Endothelial cell of umbilical vein (primary cell): Measurements from ENCODE around the gene TREML2. TPM values are rescaled to one million over a fixed set of nuclear protein-coding genes. Genes with fewer than 3 reads are reported as not detected.

ENCODE experiments used
- BruUV-seq: library from RNA; stranded (reverse); fragments of 400-500 nt; replicated peaks from 2 replicates; lab custom pipeline; 2021; lab: Mats Ljungman, UMichigan
- CTCF ChIA-PET: fragments of 300-600, 350-600 bp; sonication (Branson Sonifier 250); formaldehyde crosslinking; loops from one replicate; lab custom pipeline; 2021; ENCODE audit warnings: antibody characterized with exemption, inconsistent platforms; lab: Charles Lee
- POLR2A ChIA-PET: fragments of 300-600, 350-600 bp; sonication (Branson Sonifier 250); formaldehyde crosslinking; loops from one replicate; lab custom pipeline; 2021; ENCODE audit warnings: antibody characterized with exemption, inconsistent platforms; lab: Charles Lee
- DNase-seq: peaks from one replicate; pipeline ENCODE4 v3.0.0-alpha.2; 2011; ENCODE audit warnings: low read depth, low spot score
- FAIRE-seq: peaks from 2 replicates; lab custom pipeline; 2011; peaks lifted over from hg19 to GRCh38; lab: Jason Lieb, UNC
- H2AFZ ChIP-seq: 2 replicates; pipeline ENCODE4 v1.6.0; 2012; ENCODE audit warnings: low read depth, low read length, control low read depth, inconsistent platforms
- H3K27ac ChIP-seq: 2 replicates; pipeline ENCODE4 v1.5.1; 2011; ENCODE audit warnings: low read depth, mild to moderate bottlenecking, control low read depth, low read length, moderate library complexity; ENCODE audit not compliant: insufficient read depth
- H3K27me3 ChIP-seq, 2 experiments: 2 replicates each; pipeline versions ENCODE4 v1.6.0 to v1.6.1; 2011; ENCODE audit warnings: low read length in 2 of 2, mixed read lengths in 1 of 2; ENCODE audit not compliant: control insufficient read depth in 2 of 2, insufficient read depth in 2 of 2
- H3K36me3 ChIP-seq, 2 experiments: 2 replicates in 1 of 2; 3 replicates in 1 of 2; pipeline ENCODE4 v1.5.1; 2011; ENCODE audit warnings: low read length in 2 of 2, mild to moderate bottlenecking in 1 of 2, moderate library complexity in 1 of 2; ENCODE audit not compliant: control insufficient read depth in 2 of 2, insufficient read depth in 2 of 2; ENCODE audit errors: extremely low read depth in 1 of 2
- H3K4me1 ChIP-seq: 3 replicates; pipeline ENCODE4 v1.5.1; 2011; ENCODE audit warnings: mild to moderate bottlenecking, low read length; ENCODE audit not compliant: control insufficient read depth, insufficient read depth; ENCODE audit errors: extremely low read depth
- H3K4me2 ChIP-seq: 2 replicates; pipeline ENCODE4 v1.6.1; 2011; ENCODE audit warnings: low read length, control low read depth, mixed read lengths; ENCODE audit not compliant: insufficient read depth
- H3K4me3 ChIP-seq, 3 experiments: fragments of 200-600 bp in 1 of 3; sonication (generic), shearing (Covaris generic) in 1 of 3; replicated peaks in 1 of 3; 2 replicates each; pipeline ENCODE4 v1.5.1; 2011 to 2016; ENCODE audit warnings: control low read depth in 3 of 3, low read length in 3 of 3, mild to moderate bottlenecking in 2 of 3, inconsistent platforms in 1 of 3, low read depth in 1 of 3, moderate library complexity in 1 of 3; ENCODE audit not compliant: insufficient read depth in 1 of 3
- H3K79me2 ChIP-seq: 2 replicates; pipeline ENCODE4 v1.6.0; 2012; ENCODE audit warnings: low read length, inconsistent platforms; ENCODE audit not compliant: control insufficient read depth, insufficient read depth
- H3K9ac ChIP-seq: replicated peaks from 2 replicates; pipeline ENCODE3; 2011; ENCODE audit warnings: low read length, control low read depth; ENCODE audit not compliant: insufficient read depth; ENCODE audit errors: extremely low read depth
- H3K9me1 ChIP-seq: replicated peaks from 3 replicates; pipeline ENCODE4 v1.6.0; 2011; ENCODE audit warnings: mild to moderate bottlenecking, low read length; ENCODE audit not compliant: control insufficient read depth, insufficient read depth; ENCODE audit errors: extremely low read depth
- H3K9me3 ChIP-seq: replicated peaks from 2 replicates; pipeline ENCODE4 v1.5.1; 2012; ENCODE audit warnings: low read length, inconsistent platforms; ENCODE audit not compliant: control insufficient read depth, insufficient read depth
- H4K20me1 ChIP-seq: replicated peaks from 2 replicates; pipeline ENCODE3; 2011; ENCODE audit warnings: mild to moderate bottlenecking, low read length; ENCODE audit not compliant: control insufficient read depth, insufficient read depth; ENCODE audit errors: extremely low read depth
- CTCF ChIP-seq, 2 donors: IDR thresholded peaks; 1 replicate in 1 of 2; 2 replicates in 1 of 2; pipeline ENCODE4 v1.5.1; 2011; ENCODE audit warnings: low read length in 2 of 2, mild to moderate bottlenecking in 2 of 2, moderate library complexity in 2 of 2, control low read depth in 1 of 2, inconsistent platforms in 1 of 2, low read depth in 1 of 2; ENCODE audit not compliant: insufficient read depth in 1 of 2; ENCODE audit errors: extremely low read depth in 1 of 2
- EZH2 ChIP-seq: IDR thresholded peaks from 2 replicates; pipeline ENCODE4 v1.6.1; 2012; ENCODE audit warnings: borderline replicate concordance, low read depth, mild to moderate bottlenecking, moderate library complexity, low read length, inconsistent platforms; ENCODE audit not compliant: severe bottlenecking
- FOS ChIP-seq: IDR thresholded peaks from 2 replicates; pipeline ENCODE4 v1.6.1; 2011; ENCODE audit warnings: mild to moderate bottlenecking, low read length, moderate library complexity, borderline replicate concordance; ENCODE audit not compliant: insufficient read depth
- GATA2 ChIP-seq: IDR thresholded peaks from 2 replicates; pipeline ENCODE4 v1.7.0; 2011; ENCODE audit warnings: low read depth, mild to moderate bottlenecking, moderate library complexity, mixed read lengths, low read length; ENCODE audit not compliant: insufficient read length, insufficient read depth
- JUN ChIP-seq: IDR thresholded peaks from 2 replicates; pipeline ENCODE4 v1.6.1; 2011; ENCODE audit warnings: borderline replicate concordance, low read depth; ENCODE audit not compliant: insufficient read length, insufficient read depth
- MYC ChIP-seq: IDR thresholded peaks from one replicate; pipeline ENCODE4 v1.6.1; 2011; ENCODE audit warnings: mild to moderate bottlenecking, low read depth, low read length
- POLR2A ChIP-seq: IDR thresholded peaks from 2 replicates; pipeline ENCODE4 v1.6.1; 2012; ENCODE audit warnings: low read depth, mild to moderate bottlenecking, control low read depth, low read length
- POLR2AphosphoS5 ChIP-seq: IDR thresholded peaks from 2 replicates; pipeline ENCODE4 v1.6.1; 2012; ENCODE audit warnings: low read depth, mild to moderate bottlenecking, control low read depth, low read length, moderate library complexity; ENCODE audit not compliant: insufficient read depth
- dilution Hi-C: fragments of 300-500 bp; cut with MboI; formaldehyde crosslinking; loops from one replicate; pipeline ENCODE4 v1.15.0; 2019; ENCODE audit warnings: low sequenced_read_pairs; ENCODE audit not compliant: extremely low pct_ligation_motif_present
- intact Hi-C: fragments of 100-400 bp; cut with micrococcal nuclease; formaldehyde crosslinking; loops from one replicate; pipeline ENCODE4 v1.10.0; 2022
- polyA plus RNA-seq, 4 experiments: library from polyadenylated mRNA; depleted of rRNA in 3 of 4; stranded (reverse) in 3 of 4; unstranded in 1 of 4; fragments of >200 nt; gene quantifications; 2 replicates each; pipeline versions ENCODE4 v1.2.1 to v1.2.3, GENCODE V29; 2011 to 2012; ENCODE audit warnings: missing spikeins in 1 of 4
- total RNA-seq: library from RNA; stranded (reverse); gene quantifications from 2 replicates; pipeline ENCODE4 v1.2.3, GENCODE V29; 2021
- TF ChIP-seq, protein P1 (sequence below): IDR thresholded peaks from 2 replicates; pipeline ENCODE4 v1.6.1; 2011; ENCODE audit not compliant: insufficient read depth, insufficient read length

TREML2 gene
- total and polyA plus RNA-seq, 2 donors (not counting 3 experiments of a cell fraction or from before 2014, with no cell fraction given), result not detected

- no peak overlapping the region for H2AFZ ChIP-seq
- no peaks in the 10 kb centered on the region for H3K9me3 ChIP-seq
- ChIA-PET POLR2A (no interaction called here), CTCF (no interaction called here)
- no peak overlapping the region for H3K4me2 ChIP-seq
- dilution Hi-C loops, result no loop called here
- H3K9ac ChIP-seq, result no peak overlapping the region
- intact Hi-C loops, result no loop called here
- H3K4me1 ChIP-seq, result no peaks in the 10 kb centered on the region
- H3K27me3 ChIP-seq, result peaks cover 0 to 2% of the 10 kb centered on the region in 2 experiments
- no peaks in the 10 kb centered on the region for H3K36me3 ChIP-seq
- BruUV-seq, result no TSS peak
- H3K4me3 ChIP-seq, result no peak overlapping the region
- FAIRE-seq, result no peak
- no peak for DNase-seq
- H3K79me2 ChIP-seq, result no peaks in the 10 kb centered on the region
- TF ChIP-seq, protein P1, sequence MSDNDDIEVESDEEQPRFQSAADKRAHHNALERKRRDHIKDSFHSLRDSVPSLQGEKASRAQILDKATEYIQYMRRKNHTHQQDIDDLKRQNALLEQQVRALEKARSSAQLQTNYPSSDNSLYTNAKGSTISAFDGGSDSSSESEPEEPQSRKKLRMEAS, result no peak
- TF ChIP-seq EZH2 (no peak), GATA2 (no peak), POLR2A (no peak), JUN (no peak), FOS (no peak), POLR2AphosphoS5 (no peak), MYC (no peak), CTCF (IDR thresholded peaks at IDR 0.05; ENCODE audit: extremely low read depth in 1 of 2, insufficient read depth in 1 of 2, low read depth in 1 of 2, low read length in 2 of 2) (no peak)
- H3K27ac ChIP-seq, result no peak overlapping the region
- H4K20me1 ChIP-seq, result no peaks in the 10 kb centered on the region
- H3K9me1 ChIP-seq, result no peaks in the 10 kb centered on the region
Observed at GRCh38 chr6:41156771-41157170, 44.2 kb downstream of the TREML2 start.
